ENCODE results near the gene SENP6.
"Not testable (repeated sequence)": the region's sequence is repeated elsewhere in the genome, so short reads cannot be mapped to it uniquely, and the experiment has no call there.

SENP6 gene, protein sequence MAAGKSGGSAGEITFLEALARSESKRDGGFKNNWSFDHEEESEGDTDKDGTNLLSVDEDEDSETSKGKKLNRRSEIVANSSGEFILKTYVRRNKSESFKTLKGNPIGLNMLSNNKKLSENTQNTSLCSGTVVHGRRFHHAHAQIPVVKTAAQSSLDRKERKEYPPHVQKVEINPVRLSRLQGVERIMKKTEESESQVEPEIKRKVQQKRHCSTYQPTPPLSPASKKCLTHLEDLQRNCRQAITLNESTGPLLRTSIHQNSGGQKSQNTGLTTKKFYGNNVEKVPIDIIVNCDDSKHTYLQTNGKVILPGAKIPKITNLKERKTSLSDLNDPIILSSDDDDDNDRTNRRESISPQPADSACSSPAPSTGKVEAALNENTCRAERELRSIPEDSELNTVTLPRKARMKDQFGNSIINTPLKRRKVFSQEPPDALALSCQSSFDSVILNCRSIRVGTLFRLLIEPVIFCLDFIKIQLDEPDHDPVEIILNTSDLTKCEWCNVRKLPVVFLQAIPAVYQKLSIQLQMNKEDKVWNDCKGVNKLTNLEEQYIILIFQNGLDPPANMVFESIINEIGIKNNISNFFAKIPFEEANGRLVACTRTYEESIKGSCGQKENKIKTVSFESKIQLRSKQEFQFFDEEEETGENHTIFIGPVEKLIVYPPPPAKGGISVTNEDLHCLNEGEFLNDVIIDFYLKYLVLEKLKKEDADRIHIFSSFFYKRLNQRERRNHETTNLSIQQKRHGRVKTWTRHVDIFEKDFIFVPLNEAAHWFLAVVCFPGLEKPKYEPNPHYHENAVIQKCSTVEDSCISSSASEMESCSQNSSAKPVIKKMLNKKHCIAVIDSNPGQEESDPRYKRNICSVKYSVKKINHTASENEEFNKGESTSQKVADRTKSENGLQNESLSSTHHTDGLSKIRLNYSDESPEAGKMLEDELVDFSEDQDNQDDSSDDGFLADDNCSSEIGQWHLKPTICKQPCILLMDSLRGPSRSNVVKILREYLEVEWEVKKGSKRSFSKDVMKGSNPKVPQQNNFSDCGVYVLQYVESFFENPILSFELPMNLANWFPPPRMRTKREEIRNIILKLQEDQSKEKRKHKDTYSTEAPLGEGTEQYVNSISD

GRCh38 chr6:75601304-75602245, at the start of gene SENP6:
TSS of gene SENP6 (plus strand) at chr6:75601880. CDS start at chr6:75602525, 645 bp downstream.
- DNase-seq (ENCODE audit: extremely low read depth in 1 of 2, low read depth in 1 of 2), result peak; percentile 53 to 57

- no peak for DNase-seq (ENCODE audit: extremely low read depth in 1 of 2, low read depth in 1 of 2)
Measured at GRCh38 chr6:75556240-75556639, 45.4 kb upstream of the SENP6 start.

GRCh38 chr6:75557068-75557467, 44.6 kb upstream of the SENP6 start:
- DNase-seq (ENCODE audit: extremely low read depth in 1 of 2, low read depth in 1 of 2), result no peak

DNA sequence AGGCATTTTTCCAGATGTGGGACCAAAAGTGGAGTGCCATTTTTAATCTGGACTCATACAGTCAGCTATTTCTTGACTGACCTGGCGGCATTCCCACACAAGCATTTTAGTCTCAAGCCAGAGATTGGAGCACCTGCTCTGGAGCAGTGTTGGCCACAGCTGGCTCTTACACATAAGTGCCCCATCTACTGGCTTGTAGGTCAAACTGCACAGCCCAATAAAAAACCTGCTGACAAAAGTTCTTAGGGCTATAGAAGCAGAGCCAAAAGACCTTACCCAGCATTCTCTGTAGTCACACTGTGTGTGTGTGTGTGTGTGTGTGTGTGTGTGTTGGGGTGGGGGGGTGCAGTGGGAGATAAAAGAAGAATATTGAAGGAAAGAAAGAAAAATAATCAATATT, 38.6 kb upstream of the SENP6 start:
- DNase-seq (ENCODE audit: extremely low read depth in 1 of 2, low read depth in 1 of 2), result no peak

DNA sequence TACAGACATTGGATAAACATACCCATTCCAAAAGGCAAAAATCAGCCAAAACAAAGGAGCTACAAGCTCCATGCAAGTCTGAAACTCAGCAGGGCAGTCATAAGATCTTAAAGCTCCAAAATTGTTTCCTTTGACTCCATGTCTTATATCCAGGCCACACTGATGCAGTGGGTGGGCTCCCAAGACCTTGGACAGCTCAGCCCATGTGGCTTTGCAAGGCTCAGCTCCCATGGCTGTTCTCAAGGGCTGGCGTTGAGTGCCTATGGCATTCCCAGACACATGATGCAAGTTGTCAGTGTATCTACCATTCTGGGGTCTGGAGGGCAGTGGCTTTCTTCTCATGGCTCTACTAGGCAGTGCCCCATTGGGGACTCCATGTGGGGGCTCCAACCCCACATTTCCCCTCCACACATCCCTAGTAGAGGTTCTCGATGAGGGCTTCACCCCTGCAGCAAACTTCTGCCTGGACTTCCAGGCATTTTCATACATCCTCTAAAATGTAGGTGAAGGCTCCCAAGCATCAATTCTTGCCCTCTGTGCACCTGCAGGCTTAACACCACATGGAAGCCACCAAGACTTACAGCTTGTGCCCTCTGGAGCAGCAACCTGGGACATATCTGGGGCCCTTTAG, 35.4 kb upstream of the SENP6 start:
- no peak for DNase-seq (ENCODE audit: extremely low read depth in 1 of 2, low read depth in 1 of 2)

DNA sequence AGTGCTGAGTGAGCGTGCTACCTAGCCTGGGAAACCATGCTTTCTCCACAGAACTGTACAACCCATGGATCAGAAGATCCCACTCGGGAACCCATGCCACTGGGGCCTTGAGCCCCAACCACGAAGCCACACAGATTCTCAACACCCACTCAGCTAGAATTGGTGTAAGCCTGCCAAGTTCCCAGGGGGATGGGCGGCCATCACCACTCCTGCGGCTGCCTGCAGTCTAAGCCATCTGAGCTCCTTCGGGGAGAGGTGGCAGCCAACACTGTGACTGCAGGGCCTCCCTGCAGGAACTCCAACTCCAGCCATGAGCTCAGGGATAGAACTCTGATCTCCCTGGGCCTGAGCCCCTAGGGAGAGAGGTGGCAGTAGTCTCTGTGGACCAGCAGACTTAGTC, 33.6 kb upstream of the SENP6 start:
- DNase-seq (ENCODE audit: extremely low read depth in 1 of 2, low read depth in 1 of 2), result no peak

DNA sequence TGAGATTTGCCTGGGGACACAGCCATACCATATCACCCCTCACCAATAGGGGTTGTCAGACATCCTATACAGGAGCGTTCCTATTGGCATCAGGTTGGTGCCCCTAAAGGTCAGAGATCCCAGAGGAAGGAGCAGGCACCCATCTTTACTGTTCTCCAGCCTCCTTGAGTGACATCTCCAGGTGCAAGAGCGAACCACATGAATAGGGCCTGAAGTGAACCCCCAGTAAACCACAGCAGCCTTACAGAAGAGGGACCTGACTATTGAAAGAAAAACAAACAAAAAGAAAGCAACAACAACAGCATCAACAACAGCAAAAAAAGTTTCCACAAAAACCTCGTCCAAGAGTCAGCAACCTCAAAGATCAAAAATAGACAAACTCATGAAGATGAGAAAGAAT, 32.7 kb upstream of the SENP6 start:
- no peak for DNase-seq (ENCODE audit: extremely low read depth in 1 of 2, low read depth in 1 of 2)

GRCh38 chr6:75570671-75571070, 31.0 kb upstream of the SENP6 start:
- not testable (repeated sequence) for DNase-seq (ENCODE audit: extremely low read depth in 1 of 2, low read depth in 1 of 2)

DNA sequence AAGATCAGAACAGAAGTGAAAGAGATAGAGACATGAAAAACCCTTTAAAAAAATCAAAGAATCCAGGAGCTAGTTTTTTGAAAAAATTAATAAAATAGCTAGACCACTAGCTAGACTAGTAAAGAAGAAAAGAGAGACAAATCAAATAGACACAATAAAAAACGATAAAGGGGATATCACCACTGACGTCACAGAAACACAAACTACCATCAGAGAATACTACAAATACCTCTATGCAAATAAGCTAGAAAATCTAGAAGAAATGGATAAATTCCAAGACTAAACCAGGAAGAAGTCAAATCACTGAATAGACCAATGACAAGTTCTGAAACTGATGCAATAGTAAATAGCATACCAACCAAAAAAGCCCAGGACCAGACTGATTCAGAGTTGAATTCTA, 29.6 kb upstream of the SENP6 start:
- DNase-seq (ENCODE audit: extremely low read depth in 1 of 2, low read depth in 1 of 2), result no peak

GRCh38 chr6:75579951-75580350, 21.7 kb upstream of the SENP6 start:
- DNase-seq (ENCODE audit: extremely low read depth in 1 of 2, low read depth in 1 of 2), result no peak

DNA sequence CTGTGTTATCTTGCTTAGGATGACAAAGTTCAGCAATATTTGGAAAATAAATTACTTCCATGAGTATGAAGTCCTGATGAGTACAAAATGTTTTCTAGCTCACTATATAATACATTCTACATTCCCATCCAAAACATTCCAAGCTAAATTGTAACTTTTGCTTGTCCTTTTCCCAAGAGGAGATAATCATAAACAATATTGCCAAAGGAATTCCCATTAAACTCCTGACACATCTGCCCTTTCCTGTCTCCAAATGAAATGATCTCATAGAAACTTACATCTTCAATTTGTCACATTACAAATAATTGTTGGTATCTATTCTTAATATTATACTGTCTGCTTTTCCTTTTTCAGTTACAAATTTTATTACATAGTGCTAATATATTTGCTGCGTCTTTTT, 20.4 kb upstream of the SENP6 start:
- DNase-seq (ENCODE audit: extremely low read depth in 1 of 2, low read depth in 1 of 2), result no peak

DNA sequence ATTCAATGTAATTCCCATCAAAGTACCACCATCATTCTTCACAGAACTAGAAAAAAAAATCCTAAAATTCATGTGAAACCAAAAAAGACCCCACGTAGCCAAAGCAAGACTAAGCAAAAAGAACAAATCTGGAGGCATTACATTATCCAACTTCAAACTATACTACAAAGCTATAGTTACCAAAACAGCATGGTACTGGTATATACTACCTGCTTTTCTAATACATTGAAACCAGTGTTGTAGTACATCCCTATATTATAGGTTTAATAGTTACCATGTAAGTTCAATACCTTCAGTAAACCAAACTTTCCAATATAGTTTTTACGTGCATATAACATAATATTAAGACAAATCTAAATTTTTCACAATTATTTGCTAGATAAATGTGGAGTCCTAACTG, 17.1 kb upstream of the SENP6 start:
- not testable (repeated sequence) for DNase-seq (ENCODE audit: extremely low read depth in 1 of 2, low read depth in 1 of 2)

- no peak for DNase-seq (ENCODE audit: extremely low read depth in 1 of 2, low read depth in 1 of 2)
Measured at GRCh38 chr6:75588948-75589347, 12.7 kb upstream of the SENP6 start.

DNA sequence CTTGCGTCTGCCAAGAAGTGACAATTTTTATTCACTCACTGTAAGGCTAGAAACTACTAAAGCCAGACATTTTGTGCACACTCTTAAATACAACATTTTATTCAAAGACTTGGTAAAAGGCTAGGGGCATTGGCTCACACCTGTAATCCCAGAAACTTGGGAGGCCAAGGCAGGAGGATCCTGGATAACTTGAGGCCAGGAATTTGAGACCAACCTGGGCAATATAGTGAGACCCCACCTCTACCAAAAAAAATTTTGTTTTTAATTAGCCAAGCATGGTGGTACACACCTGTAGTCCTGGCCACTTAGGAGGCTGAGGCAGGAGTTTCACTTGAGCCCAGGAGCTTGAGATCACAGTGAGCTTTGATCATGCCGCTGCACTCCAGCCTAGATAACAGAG, 11.3 kb upstream of the SENP6 start:
- no peak for DNase-seq (ENCODE audit: extremely low read depth in 1 of 2, low read depth in 1 of 2)

- DNase-seq (ENCODE audit: extremely low read depth in 1 of 2, low read depth in 1 of 2), result not testable (repeated sequence)
Measured at GRCh38 chr6:75596380-75596779, 5.3 kb upstream of the SENP6 start.

DNA sequence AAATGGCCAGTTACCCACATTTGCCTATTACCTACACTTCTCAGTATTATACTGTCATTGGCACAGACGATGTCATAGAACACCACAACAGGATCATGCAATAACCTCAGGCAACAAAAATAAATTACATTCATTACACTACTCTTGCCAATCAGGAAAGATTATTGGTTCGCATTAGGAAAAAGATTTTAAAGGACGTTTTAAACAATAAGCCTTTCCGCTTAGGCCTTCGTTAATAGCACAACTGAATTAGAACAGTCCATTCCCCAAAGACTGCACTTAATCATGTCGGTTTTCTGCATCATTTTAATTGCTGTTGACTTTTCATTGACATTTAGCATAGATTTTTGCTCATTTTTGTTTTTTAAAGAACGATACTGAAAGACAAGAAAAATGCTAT, 912 bp upstream of the SENP6 start:
- DNase-seq (ENCODE audit: extremely low read depth in 1 of 2, low read depth in 1 of 2), result no peak

GRCh38 chr6:75602246-75603105, 796 bp downstream of the SENP6 start:
- DNase-seq (ENCODE audit: extremely low read depth in 1 of 2, low read depth in 1 of 2), result peak; percentile 13 to 33

- no peak for DNase-seq (ENCODE audit: extremely low read depth in 1 of 2, low read depth in 1 of 2)
Measured at GRCh38 chr6:75603106-75603420, 1.4 kb downstream of the SENP6 start.

DNA sequence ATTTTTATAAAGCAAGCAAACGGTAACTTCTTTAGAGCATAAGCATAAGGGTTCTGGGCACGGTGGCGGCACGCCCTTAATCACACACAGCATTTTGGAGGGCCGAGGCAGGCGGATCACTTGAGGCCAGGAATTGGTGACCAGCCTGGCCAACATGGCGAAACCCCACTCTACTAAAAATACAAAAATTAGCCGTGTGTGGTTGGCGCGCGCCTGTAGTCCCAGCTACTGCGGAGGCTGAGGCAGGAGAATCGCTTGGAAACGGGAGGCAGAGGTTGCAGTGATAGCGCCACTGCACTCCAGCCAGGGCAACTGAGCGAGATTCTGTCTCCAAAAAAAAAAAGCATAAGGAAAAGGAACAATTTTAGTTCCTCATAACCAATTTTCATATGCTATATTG, 2.6 kb downstream of the SENP6 start:
- no peak for DNase-seq (ENCODE audit: extremely low read depth in 1 of 2, low read depth in 1 of 2)

Data from stimulated activated CD8-positive, alpha-beta memory T cell treated with anti-CD3 and anti-CD28 coated beads, Interleukin-7, amount 100 ng/mL, for 48 hours (primary cell).